Measurements from ENCODE around the gene GSTO2.
"Not testable (repeated sequence)": the region's sequence is repeated elsewhere in the genome, so short reads cannot be mapped to it uniquely, and the experiment has no call there.

GSTO2 gene

GRCh38 chr10:104268713-104269645 is at the start of gene GSTO2:
Gene GSTO2 (plus strand): TSS chr10:104269184. CDS start chr10:104274916, 5,732 bp downstream.
- DNase-seq, result peak; percentile 97 to 100 (median 100)
- intact Hi-C loops (cut with DNase I), result no loop called here

- DNase-seq, result no peak
- intact Hi-C loops (cut with DNase I), result no loop called here
These were observed 48.5 kb upstream of the GSTO2 start for GRCh38 chr10:104220522-104220921.

- DNase-seq, result no peak
- intact Hi-C loops (cut with DNase I), result no loop called here
These were observed 45.7 kb upstream of the GSTO2 start for GRCh38 chr10:104223304-104223703.

- no peak for DNase-seq
- intact Hi-C loops (cut with DNase I), result no loop called here
These were observed 38.5 kb upstream of the GSTO2 start for GRCh38 chr10:104230490-104230889.

GRCh38 chr10:104231784-104232612 is 37.0 kb upstream of the GSTO2 start, which contains the start of gene CFAP43:
Gene CFAP43 (minus strand): TSS chr10:104232364. CDS start chr10:104232246, 118 bp downstream.
- intact Hi-C loops (cut with DNase I), result no loop called here
- DNase-seq, result peak; percentile 94 to 100 (median 98)

- no peak for DNase-seq
- intact Hi-C loops (cut with DNase I), result no loop called here
These were observed 36.3 kb upstream of the GSTO2 start for GRCh38 chr10:104232613-104233102.

GRCh38 chr10:104233817-104234216 is 35.2 kb upstream of the GSTO2 start:
- intact Hi-C loops (cut with DNase I), result no loop called here
- DNase-seq, result no peak

- intact Hi-C loops (cut with DNase I), result no loop called here
- no peak for DNase-seq
These were observed 34.0 kb upstream of the GSTO2 start for GRCh38 chr10:104234934-104235333.

- intact Hi-C loops (cut with DNase I), result no loop called here
- DNase-seq, result no peak
These were observed 33.2 kb upstream of the GSTO2 start for GRCh38 chr10:104235801-104236200.

GRCh38 chr10:104240078-104240477 is 28.9 kb upstream of the GSTO2 start:
- intact Hi-C loops (cut with DNase I), result no loop called here
- DNase-seq, result no peak

GRCh38 chr10:104242545-104242944 is 26.4 kb upstream of the GSTO2 start:
- no peak for DNase-seq
- intact Hi-C loops (cut with DNase I), result no loop called here

GRCh38 chr10:104243009-104243408 is 26.0 kb upstream of the GSTO2 start:
- intact Hi-C loops (cut with DNase I), result not testable (repeated sequence)
- peak in 1 of 10 donors; percentile 49 for DNase-seq

- intact Hi-C loops (cut with DNase I), result no loop called here
- DNase-seq, result no peak
These were observed 25.5 kb upstream of the GSTO2 start for GRCh38 chr10:104243512-104243911.

- intact Hi-C loops (cut with DNase I), result no loop called here
- DNase-seq, result peak in 1 of 10 donors; percentile 78
These were observed 23.8 kb upstream of the GSTO2 start for GRCh38 chr10:104245066-104245632.

GRCh38 chr10:104246976-104247375 is 22.0 kb upstream of the GSTO2 start:
- no peak for DNase-seq
- intact Hi-C loops (cut with DNase I), result no loop called here

GRCh38 chr10:104247513-104248146 is 21.4 kb upstream of the GSTO2 start:
- intact Hi-C loops (cut with DNase I), result no loop called here
- DNase-seq, result no peak

- DNase-seq; intact Hi-C loops (cut with DNase I): not testable (repeated sequence)
These were observed 20.1 kb upstream of the GSTO2 start for GRCh38 chr10:104248931-104249330.

GRCh38 chr10:104250371-104250770 is 18.6 kb upstream of the GSTO2 start:
- intact Hi-C loops (cut with DNase I), result no loop called here

GRCh38 chr10:104251443-104251842 is 17.5 kb upstream of the GSTO2 start:
- intact Hi-C loops (cut with DNase I), result no loop called here
- no peak for DNase-seq

More at GRCh38 chr10:104250371-104250770, 18.6 kb upstream of the GSTO2 start:
- no peak for DNase-seq

GRCh38 chr10:104252368-104252767 is 16.6 kb upstream of the GSTO2 start:
- intact Hi-C loops (cut with DNase I), result no loop called here
- DNase-seq, result no peak
